ENCODE results near the gene ENGASE.
A peak's percentile ranks its signal among the peaks of the same experiment; 100 is the strongest.

The ENGASE gene

GRCh38 chr17:79044462-79044861 lies 30.2 kb upstream of the ENGASE start:
- H3K4me3 ChIP-seq (ENCODE audit: low read length), result no peak overlapping the region
- TF ChIP-seq, protein P1, sequence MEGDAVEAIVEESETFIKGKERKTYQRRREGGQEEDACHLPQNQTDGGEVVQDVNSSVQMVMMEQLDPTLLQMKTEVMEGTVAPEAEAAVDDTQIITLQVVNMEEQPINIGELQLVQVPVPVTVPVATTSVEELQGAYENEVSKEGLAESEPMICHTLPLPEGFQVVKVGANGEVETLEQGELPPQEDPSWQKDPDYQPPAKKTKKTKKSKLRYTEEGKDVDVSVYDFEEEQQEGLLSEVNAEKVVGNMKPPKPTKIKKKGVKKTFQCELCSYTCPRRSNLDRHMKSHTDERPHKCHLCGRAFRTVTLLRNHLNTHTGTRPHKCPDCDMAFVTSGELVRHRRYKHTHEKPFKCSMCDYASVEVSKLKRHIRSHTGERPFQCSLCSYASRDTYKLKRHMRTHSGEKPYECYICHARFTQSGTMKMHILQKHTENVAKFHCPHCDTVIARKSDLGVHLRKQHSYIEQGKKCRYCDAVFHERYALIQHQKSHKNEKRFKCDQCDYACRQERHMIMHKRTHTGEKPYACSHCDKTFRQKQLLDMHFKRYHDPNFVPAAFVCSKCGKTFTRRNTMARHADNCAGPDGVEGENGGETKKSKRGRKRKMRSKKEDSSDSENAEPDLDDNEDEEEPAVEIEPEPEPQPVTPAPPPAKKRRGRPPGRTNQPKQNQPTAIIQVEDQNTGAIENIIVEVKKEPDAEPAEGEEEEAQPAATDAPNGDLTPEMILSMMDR (conservative IDR thresholded peaks at IDR 0.05; ENCODE audit: low read depth, low read length), result no peak
- DNase-seq (ENCODE audit: low read depth), result no peak

DNA sequence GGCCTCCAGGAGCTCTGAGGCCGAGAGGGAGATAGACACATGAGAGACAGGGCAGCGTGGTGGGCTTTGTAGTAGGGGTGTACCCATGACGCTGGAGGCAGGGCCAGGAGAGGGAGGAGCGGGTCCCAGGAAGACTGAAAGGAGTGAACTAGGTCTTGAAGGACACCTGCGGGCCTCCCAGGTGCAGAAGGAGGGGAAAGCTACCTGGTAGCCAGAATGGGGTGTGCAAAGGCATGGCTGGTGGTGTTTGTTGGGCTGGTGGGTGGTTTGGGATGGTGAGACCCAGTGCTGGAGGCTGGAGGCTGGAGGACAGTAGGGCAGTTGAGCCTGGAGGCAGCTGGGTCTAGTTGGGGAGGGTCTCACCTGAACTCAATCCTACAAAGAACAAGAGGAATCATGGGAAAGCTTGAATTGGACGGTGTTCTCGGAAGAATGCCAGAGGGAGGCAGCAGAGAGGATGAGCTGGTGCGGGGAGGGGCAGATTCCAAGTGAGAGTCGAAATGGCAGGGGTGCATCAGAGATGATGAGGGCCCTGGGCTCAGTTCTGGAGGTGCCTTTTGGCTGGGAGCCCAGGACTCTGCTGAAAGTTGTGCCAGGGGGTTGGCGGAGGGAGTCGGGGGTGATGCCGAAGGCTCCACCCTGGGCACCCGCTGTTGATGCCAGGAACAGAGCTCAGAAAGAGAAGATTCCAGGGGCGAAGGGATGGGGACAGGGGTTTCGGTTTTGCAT lies 29.5 kb upstream of the ENGASE start:
- DNase-seq (ENCODE audit: low read depth), result no peak
- TF ChIP-seq, protein P1 (conservative IDR thresholded peaks at IDR 0.05; ENCODE audit: low read depth, low read length), result no peak
- no peak overlapping the region for H3K4me3 ChIP-seq (ENCODE audit: low read length)

GRCh38 chr17:79045842-79046196 lies 28.8 kb upstream of the ENGASE start:
- H3K4me3 ChIP-seq (ENCODE audit: low read length), result no peak overlapping the region
- no peak for DNase-seq (ENCODE audit: low read depth)
- TF ChIP-seq, protein P1 (conservative IDR thresholded peaks at IDR 0.05; ENCODE audit: low read depth, low read length), result peak; percentile 98

GRCh38 chr17:79046197-79046915 lies 28.3 kb upstream of the ENGASE start:
- TF ChIP-seq, protein P1 (conservative IDR thresholded peaks at IDR 0.05; ENCODE audit: low read depth, low read length), result no peak
- H3K4me3 ChIP-seq (ENCODE audit: low read length), result no peak overlapping the region
- DNase-seq (ENCODE audit: low read depth), result no peak

- no peak overlapping the region for H3K4me3 ChIP-seq (ENCODE audit: low read length)
- no peak for DNase-seq (ENCODE audit: low read depth)
- TF ChIP-seq, protein P1 (conservative IDR thresholded peaks at IDR 0.05; ENCODE audit: low read depth, low read length), result no peak
Observed at GRCh38 chr17:79046916-79047280, 27.7 kb upstream of the ENGASE start.

DNA sequence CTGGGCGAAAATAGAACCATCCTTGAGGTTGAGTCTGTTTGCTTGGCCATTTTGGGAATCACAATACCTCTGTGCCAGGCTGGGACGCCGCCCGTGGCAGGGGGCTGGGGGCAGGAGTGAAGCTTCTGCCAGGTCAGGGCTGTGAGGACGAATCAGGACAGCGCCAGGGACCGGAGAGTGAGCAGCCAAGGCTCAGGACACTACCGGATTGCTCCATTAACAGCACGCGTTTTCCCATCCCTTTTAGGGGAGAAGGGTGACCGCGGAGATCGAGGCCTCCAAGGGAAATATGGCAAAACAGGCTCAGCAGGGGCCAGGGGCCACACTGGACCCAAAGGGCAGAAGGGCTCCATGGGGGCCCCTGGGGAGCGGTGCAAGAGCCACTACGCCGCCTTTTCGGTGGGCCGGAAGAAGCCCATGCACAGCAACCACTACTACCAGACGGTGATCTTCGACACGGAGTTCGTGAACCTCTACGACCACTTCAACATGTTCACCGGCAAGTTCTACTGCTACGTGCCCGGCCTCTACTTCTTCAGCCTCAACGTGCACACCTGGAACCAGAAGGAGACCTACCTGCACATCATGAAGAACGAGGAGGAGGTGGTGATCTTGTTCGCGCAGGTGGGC lies 27.2 kb upstream of the ENGASE start:
- TF ChIP-seq, protein P1 (conservative IDR thresholded peaks at IDR 0.05; ENCODE audit: low read depth, low read length), result no peak
- DNase-seq (ENCODE audit: low read depth), result no peak

More for the DNA sequence above, 27.2 kb upstream of the ENGASE start:
- no peak overlapping the region for H3K4me3 ChIP-seq (ENCODE audit: low read length)

All from retinal pigment epithelial cell (primary cell).